Fibroblast of skin of right biceps (primary cell): Measurements from ENCODE around the gene ZBTB8A.
"Not testable (repeated sequence)": the region's sequence is repeated elsewhere in the genome, so short reads cannot be mapped to it uniquely, and the experiment has no call there.

Experiments used
- DNase-seq: peaks from one replicate; pipeline ENCODE4 v3.0.0-alpha.2; 2013

The ZBTB8A gene

GRCh38 chr1:32538887-32539583 is at the start of gene ZBTB8A:
Gene ZBTB8A (plus strand): TSS chr1:32539427. CDS start chr1:32592932, 53,505 bp downstream.
- DNase-seq: peak; percentile 65

GRCh38 chr1:32489774-32490454 is 49.3 kb upstream of the ZBTB8A start:
- no peak for DNase-seq

GRCh38 chr1:32491386-32491785 is 47.8 kb upstream of the ZBTB8A start:
- DNase-seq: no peak

GRCh38 chr1:32494196-32494595 is 45.0 kb upstream of the ZBTB8A start:
- DNase-seq: peak; percentile 40

GRCh38 chr1:32494711-32495337 is 44.4 kb upstream of the ZBTB8A start:
- no peak for DNase-seq

- DNase-seq: peak; percentile 54
Measured at GRCh38 chr1:32496127-32496526, 43.1 kb upstream of the ZBTB8A start.

GRCh38 chr1:32498751-32499150 is 40.5 kb upstream of the ZBTB8A start:
- DNase-seq: no peak

- DNase-seq: peak; percentile 75
Measured at GRCh38 chr1:32500387-32501209, 38.6 kb upstream of the ZBTB8A start.

- DNase-seq: no peak
Measured at GRCh38 chr1:32501865-32502264, 37.4 kb upstream of the ZBTB8A start.

GRCh38 chr1:32503153-32503552 is 36.1 kb upstream of the ZBTB8A start:
- no peak for DNase-seq

GRCh38 chr1:32507021-32507420 is 32.2 kb upstream of the ZBTB8A start:
- DNase-seq: no peak

- DNase-seq: no peak
Measured at GRCh38 chr1:32508761-32509160, 30.5 kb upstream of the ZBTB8A start.

- DNase-seq: no peak
Measured at GRCh38 chr1:32509939-32510338, 29.3 kb upstream of the ZBTB8A start.

- no peak for DNase-seq
Measured at GRCh38 chr1:32516402-32516801, 22.8 kb upstream of the ZBTB8A start.

GRCh38 chr1:32518976-32519375 is 20.3 kb upstream of the ZBTB8A start:
- DNase-seq: no peak

GRCh38 chr1:32521165-32521564 is 18.1 kb upstream of the ZBTB8A start:
- DNase-seq: no peak

GRCh38 chr1:32525053-32525452 is 14.2 kb upstream of the ZBTB8A start:
- no peak for DNase-seq

- no peak for DNase-seq
Measured at GRCh38 chr1:32525661-32526444, 13.4 kb upstream of the ZBTB8A start.

GRCh38 chr1:32528550-32528949 is 10.7 kb upstream of the ZBTB8A start:
- DNase-seq: not testable (repeated sequence)

- DNase-seq: no peak
Measured at GRCh38 chr1:32533792-32534327, 5.4 kb upstream of the ZBTB8A start.

- no peak for DNase-seq
Measured at GRCh38 chr1:32536117-32536516, 3.1 kb upstream of the ZBTB8A start.

- no peak for DNase-seq
Measured at GRCh38 chr1:32536764-32537163, 2.5 kb upstream of the ZBTB8A start.
